WI38 (cell line): Measurements from ENCODE around the gene ARL14.

Experiments
- H3K4me3 ChIP-seq: 2 replicates; pipeline ENCODE4 v1.5.1; 2011; ENCODE audit warnings: low read depth, mild to moderate bottlenecking, control low read depth, low read length
- TF ChIP-seq, protein P1 (sequence below): IDR thresholded peaks from 2 replicates; pipeline ENCODE4 v1.5.1; 2012; ENCODE audit warnings: low read depth, mild to moderate bottlenecking, control low read depth, low read length

ARL14 gene

DNA sequence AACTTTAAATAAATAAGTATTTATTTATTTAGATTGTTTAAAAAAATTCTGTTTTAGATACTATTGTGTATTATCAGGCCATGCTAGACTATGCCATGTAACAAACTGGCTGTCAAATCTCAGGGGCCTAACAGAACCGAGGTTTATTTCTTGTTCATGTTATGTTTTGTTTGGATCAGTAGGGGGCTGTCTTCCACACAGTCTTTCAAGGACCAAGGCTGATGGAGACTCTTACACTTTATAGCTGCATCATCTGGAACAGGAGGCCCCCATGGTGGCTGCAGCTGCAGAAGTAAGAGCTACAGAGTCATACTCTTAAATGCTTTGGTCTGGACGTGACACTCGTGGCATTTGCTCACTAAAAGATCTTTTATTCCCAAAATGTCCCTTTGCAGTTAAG, 33.0 kb upstream of the ARL14 start:
- TF ChIP-seq, protein P1, sequence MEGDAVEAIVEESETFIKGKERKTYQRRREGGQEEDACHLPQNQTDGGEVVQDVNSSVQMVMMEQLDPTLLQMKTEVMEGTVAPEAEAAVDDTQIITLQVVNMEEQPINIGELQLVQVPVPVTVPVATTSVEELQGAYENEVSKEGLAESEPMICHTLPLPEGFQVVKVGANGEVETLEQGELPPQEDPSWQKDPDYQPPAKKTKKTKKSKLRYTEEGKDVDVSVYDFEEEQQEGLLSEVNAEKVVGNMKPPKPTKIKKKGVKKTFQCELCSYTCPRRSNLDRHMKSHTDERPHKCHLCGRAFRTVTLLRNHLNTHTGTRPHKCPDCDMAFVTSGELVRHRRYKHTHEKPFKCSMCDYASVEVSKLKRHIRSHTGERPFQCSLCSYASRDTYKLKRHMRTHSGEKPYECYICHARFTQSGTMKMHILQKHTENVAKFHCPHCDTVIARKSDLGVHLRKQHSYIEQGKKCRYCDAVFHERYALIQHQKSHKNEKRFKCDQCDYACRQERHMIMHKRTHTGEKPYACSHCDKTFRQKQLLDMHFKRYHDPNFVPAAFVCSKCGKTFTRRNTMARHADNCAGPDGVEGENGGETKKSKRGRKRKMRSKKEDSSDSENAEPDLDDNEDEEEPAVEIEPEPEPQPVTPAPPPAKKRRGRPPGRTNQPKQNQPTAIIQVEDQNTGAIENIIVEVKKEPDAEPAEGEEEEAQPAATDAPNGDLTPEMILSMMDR = 0 out of 2 replicates have a peak, but pooled peaks have one; percentile 18
- H3K4me3 ChIP-seq = no peak overlapping the region

DNA sequence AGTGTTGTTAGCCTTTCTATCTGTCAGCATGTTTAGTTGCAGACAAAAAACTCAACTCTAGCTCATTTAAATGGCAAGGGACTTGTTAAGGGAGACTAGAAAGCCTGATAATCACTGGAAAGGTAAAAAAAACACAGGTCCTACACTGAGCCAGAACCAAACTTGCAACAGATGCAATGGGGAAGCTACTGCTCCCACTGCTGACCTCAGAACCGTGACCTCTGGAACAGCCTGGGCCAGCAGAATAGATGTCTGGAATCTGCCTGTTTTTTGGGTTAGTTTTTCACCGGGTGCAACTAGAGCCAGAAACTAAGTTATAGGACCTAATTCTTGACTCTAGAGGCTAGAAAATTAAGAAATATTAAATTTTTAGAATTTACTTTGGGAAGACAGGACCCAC, 32.5 kb upstream of the ARL14 start:
- TF ChIP-seq, protein P1 = no peak
- H3K4me3 ChIP-seq = no peak overlapping the region

GRCh38 chr3:160648701-160649100, 28.3 kb upstream of the ARL14 start:
- TF ChIP-seq, protein P1 = no peak
- no peak overlapping the region for H3K4me3 ChIP-seq

- TF ChIP-seq, protein P1 = no peak
- H3K4me3 ChIP-seq = no peak overlapping the region
Observed at GRCh38 chr3:160649596-160649995, 27.4 kb upstream of the ARL14 start.

GRCh38 chr3:160653512-160653911, 23.4 kb upstream of the ARL14 start:
- TF ChIP-seq, protein P1 = no peak
- H3K4me3 ChIP-seq = no peak overlapping the region

DNA sequence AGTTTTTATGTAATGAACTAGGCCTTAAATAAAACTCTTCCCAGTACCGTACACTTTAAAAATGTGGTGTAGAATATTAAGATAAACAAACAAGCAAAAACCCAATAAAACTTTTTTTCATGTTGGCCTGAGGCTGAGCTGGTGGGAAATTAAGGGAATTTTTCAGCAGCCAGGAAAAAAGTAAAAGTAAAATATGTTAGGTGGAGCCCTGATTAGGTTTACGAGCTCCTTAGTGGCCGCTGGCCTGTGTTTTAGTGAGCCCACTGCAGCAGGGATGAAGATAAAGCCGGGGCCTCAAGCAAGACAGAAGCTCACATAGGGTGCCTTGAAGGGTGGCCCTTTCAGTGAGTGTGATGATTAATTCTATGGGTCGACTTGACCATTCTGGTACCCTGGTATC, 16.1 kb upstream of the ARL14 start:
- TF ChIP-seq, protein P1 = no peak

DNA sequence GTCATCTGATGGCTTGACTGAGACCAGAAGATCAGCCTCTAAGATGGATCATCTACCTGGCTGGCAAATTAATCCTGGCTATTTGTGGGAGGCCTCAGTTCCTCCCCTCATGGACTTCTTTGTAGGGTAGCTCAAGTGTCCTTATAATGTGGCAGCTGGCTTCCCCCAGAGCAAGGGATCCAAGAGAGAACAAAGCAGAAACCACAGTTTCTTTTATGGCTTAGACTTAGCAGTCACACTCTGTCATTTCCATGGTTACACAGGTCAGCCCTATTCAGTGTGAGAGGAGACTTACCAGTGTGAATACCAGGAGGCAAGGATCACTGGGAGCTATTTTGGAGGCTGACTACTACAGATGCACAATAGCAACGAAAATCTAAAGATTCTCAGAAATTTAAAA, 15.3 kb upstream of the ARL14 start:
- TF ChIP-seq, protein P1 = no peak
- H3K4me3 ChIP-seq = no peak overlapping the region

More for the DNA sequence above, 16.1 kb upstream of the ARL14 start:
- no peak overlapping the region for H3K4me3 ChIP-seq
